PC-3 (cell line): Measurements from ENCODE around the gene LRRC3C. TPM values are rescaled to one million over a fixed set of nuclear protein-coding genes. Genes with fewer than 3 reads are reported as not detected.
A peak's percentile ranks its signal among the peaks of the same experiment; 100 is the strongest.

Experiments used
- ATAC-seq: fragments of 200-7000 bp; cut with Tn5 transposase; 2 replicates; pipeline ENCODE4 v1.9.1; 2020; ENCODE audit warnings: mild to moderate bottlenecking, moderate library complexity
- BruUV-seq: library from RNA; stranded (reverse); fragments of 400-500 nt; replicated peaks from 2 replicates; lab custom pipeline; 2021; lab: Mats Ljungman, UMichigan
- CTCF ChIA-PET: fragments of 300-600 bp; sonication (Branson Sonifier 250); formaldehyde crosslinking; loops from one replicate; lab custom pipeline; 2022; ENCODE audit warnings: antibody characterized with exemption; lab: Charles Lee
- POLR2A ChIA-PET: fragments of 300-600 bp; sonication (Branson Sonifier 250); formaldehyde crosslinking; loops from one replicate; lab custom pipeline; 2022; ENCODE audit warnings: antibody characterized with exemption; ENCODE audit not compliant: unreplicated experiment; lab: Charles Lee
- DNase-seq: peaks from one replicate; pipeline ENCODE4 v3.0.0-alpha.2; 2015
- H2AFZ ChIP-seq: fragments of 300-600 bp; sonication (generic); 2 replicates; pipeline ENCODE4 v1.6.0; 2016; ENCODE audit warnings: antibody characterized with exemption, low read length
- H3F3A ChIP-seq: fragments of 300-600 bp; sonication (generic); one replicate; pipeline ENCODE4 v1.6.0; 2017; ENCODE audit warnings: antibody characterized with exemption, low read length, control low read depth, mild to moderate bottlenecking; ENCODE audit not compliant: unreplicated experiment
- H3K27ac ChIP-seq: fragments of 300-600 bp; sonication (generic); 2 replicates; pipeline ENCODE4 v1.5.1; 2016; ENCODE audit warnings: mild to moderate bottlenecking, low read length
- H3K27me3 ChIP-seq: fragments of 300-600 bp; sonication (generic); 2 replicates; pipeline ENCODE4 v1.6.1; 2016; ENCODE audit warnings: low read length, mixed read lengths
- H3K36me3 ChIP-seq: fragments of 300-600 bp; sonication (generic); 2 replicates; pipeline ENCODE4 v1.6.1; 2016; ENCODE audit warnings: low read depth, mixed run types, low read length, mixed read lengths
- H3K4me1 ChIP-seq: fragments of 300-600 bp; sonication (generic); 2 replicates; pipeline ENCODE4 v1.5.1; 2016; ENCODE audit warnings: low read length; ENCODE audit not compliant: insufficient read depth
- H3K4me2 ChIP-seq: fragments of 300-600 bp; sonication (generic); 2 replicates; pipeline ENCODE4 v1.6.0; 2016; ENCODE audit warnings: low read length
- H3K4me3 ChIP-seq: fragments of 300-600 bp; sonication (generic); 2 replicates; pipeline ENCODE4 v1.5.1; 2016; ENCODE audit warnings: mild to moderate bottlenecking, low read length, mixed read lengths
- H3K79me2 ChIP-seq: fragments of 300-600 bp; sonication (generic); 2 replicates; pipeline ENCODE4 v1.6.1; 2017; ENCODE audit warnings: low read length, mixed read lengths
- H3K9ac ChIP-seq: fragments of 300-600 bp; sonication (generic); 2 replicates; pipeline ENCODE4 v1.6.0; 2016; ENCODE audit warnings: mild to moderate bottlenecking, low read length
- H3K9me2 ChIP-seq: fragments of 300-600 bp; sonication (generic); replicated peaks from 2 replicates; pipeline ENCODE4 v1.6.1; 2016; ENCODE audit warnings: mixed run types, low read length, mixed read lengths
- H3K9me3 ChIP-seq: fragments of 300-600 bp; sonication (generic); 2 replicates; pipeline ENCODE4 v1.6.1; 2016; ENCODE audit warnings: low read length, mixed read lengths
- H4K20me1 ChIP-seq: fragments of 300-600 bp; sonication (generic); 2 replicates; pipeline ENCODE4 v1.6.1; 2016; ENCODE audit warnings: low read length, mixed read lengths
- EZH2 ChIP-seq: fragments of 300-600 bp; sonication (generic); IDR thresholded peaks from one replicate; pipeline ENCODE4 v1.6.1; 2017; ENCODE audit warnings: antibody characterized with exemption, mild to moderate bottlenecking, low read length; ENCODE audit not compliant: unreplicated experiment
- EZH2phosphoT487 ChIP-seq: fragments of 300-600 bp; sonication (generic); IDR thresholded peaks from 2 replicates; pipeline ENCODE4 v1.6.1; 2018; ENCODE audit warnings: mild to moderate bottlenecking, antibody characterized with exemption, low read length, borderline replicate concordance
- intact Hi-C: fragments of 100-400 bp; cut with micrococcal nuclease; formaldehyde crosslinking; loops from 2 replicates; pipeline ENCODE4 v1.9.0; 2023
- total RNA-seq: library from RNA; depleted of rRNA; stranded (reverse); fragments of >200 nt; gene quantifications from 2 replicates; pipeline ENCODE4 v1.2.3, GENCODE V29; 2014
- TF ChIP-seq, protein P1 (sequence below): fragments of 300-600 bp; sonication (generic); conservative IDR thresholded peaks from 2 replicates; pipeline ENCODE4 v1.5.1; 2017; ENCODE audit warnings: antibody characterized with exemption, low read depth, mild to moderate bottlenecking, low read length

LRRC3C gene
- total RNA-seq, 1 experiment from 2014 or later = not detected

DNA sequence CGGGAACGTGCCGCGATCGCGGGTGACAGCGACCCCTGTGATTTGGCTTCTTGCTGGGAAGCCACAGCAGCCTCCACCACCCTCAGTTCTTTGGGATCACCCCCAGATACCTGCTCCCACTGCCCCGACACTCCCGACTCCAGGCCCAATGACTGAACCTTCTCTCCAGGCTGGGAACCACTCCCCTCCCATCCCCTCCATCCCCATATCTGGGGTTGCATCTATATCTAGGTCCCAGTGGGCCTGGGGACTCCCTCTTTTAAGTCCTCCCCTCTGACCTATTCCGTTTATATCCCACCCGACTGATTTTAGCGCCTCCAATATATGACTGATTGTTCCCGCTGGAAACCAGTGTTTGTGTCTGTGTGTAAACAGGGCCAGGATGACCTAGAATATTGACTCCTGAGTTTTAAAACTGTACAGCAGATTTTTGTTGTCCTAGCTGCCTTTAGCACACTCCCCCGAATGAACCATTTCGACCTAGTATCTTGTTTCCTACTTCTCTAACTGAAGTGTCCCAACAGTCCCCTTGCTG lies 53.7 kb downstream of the LRRC3C start:
- no peak for TF ChIP-seq EZH2
- TF ChIP-seq, protein P1, sequence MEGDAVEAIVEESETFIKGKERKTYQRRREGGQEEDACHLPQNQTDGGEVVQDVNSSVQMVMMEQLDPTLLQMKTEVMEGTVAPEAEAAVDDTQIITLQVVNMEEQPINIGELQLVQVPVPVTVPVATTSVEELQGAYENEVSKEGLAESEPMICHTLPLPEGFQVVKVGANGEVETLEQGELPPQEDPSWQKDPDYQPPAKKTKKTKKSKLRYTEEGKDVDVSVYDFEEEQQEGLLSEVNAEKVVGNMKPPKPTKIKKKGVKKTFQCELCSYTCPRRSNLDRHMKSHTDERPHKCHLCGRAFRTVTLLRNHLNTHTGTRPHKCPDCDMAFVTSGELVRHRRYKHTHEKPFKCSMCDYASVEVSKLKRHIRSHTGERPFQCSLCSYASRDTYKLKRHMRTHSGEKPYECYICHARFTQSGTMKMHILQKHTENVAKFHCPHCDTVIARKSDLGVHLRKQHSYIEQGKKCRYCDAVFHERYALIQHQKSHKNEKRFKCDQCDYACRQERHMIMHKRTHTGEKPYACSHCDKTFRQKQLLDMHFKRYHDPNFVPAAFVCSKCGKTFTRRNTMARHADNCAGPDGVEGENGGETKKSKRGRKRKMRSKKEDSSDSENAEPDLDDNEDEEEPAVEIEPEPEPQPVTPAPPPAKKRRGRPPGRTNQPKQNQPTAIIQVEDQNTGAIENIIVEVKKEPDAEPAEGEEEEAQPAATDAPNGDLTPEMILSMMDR = no peak
- no peak for TF ChIP-seq EZH2phosphoT487
- CTCF ChIA-PET = interaction anchor here (0.5 to 1.5 kb wide), 3 partner anchors 23 to 298 kb away, joined by 5 to 8 read pairs (median 5); no protein-coding TSS in a partner anchor
- TSS peak; percentile 48 for BruUV-seq
- Histone ChIP-seq H3K36me3 (peaks cover 18% of the 10 kb centered on the region; the same call in 1 of the 2 replicates), H3K9me2 (no peaks in the 10 kb centered on the region), H3K9me3 (no peaks in the 10 kb centered on the region), H3K4me1 (peaks cover 19% of the 10 kb centered on the region), H3K9ac (peak overlapping the region; percentile 98), H3K27ac (peak overlapping the region; percentile 72), H3F3A (no peaks in the 10 kb centered on the region), H4K20me1 (peaks cover 15% of the 10 kb centered on the region), H3K27me3 (no peaks in the 10 kb centered on the region), H3K4me3 (peak overlapping the region; percentile 98), H2AFZ (peak overlapping the region; percentile 19), H3K4me2 (peak overlapping the region; percentile 97), H3K79me2 (peaks cover 31% of the 10 kb centered on the region)
- no peak for ATAC-seq
- POLR2A ChIA-PET = interaction anchor here (0.7 kb wide), 1 partner anchor 72 kb away, joined by 4 read pairs; no protein-coding TSS in a partner anchor
- DNase-seq = no peak
- intact Hi-C loops = no loop called here

DNA sequence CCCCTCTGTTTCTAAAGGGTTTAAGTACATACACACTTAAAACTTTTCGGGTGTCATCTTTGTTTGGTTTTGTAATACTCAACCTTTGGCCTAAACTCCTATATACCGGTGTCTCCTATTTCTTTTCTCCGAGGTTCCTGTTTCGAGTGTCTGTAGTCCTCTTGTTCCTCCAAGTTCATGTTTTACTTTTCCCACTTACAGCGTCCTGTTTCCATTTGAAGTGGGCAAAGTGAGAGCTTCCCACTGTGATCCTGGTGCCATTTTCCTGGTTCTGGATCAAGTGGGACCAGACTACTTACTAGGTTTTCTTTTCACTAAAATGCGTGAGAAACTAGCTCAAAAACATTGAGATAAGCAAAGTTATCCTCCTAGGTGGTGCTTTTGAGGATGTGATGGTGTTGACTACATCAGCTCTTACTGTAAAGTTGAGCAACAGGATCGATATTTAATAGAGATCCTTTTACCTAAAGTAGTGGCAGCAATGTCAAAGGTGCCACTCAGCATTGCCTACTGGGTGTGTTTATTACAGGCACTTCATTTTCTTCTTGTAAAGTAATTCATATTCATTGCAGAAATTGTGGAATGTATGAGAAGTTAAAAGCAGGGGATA lies 54.3 kb downstream of the LRRC3C start:
- Histone ChIP-seq H3K4me1 (peaks cover 19% of the 10 kb centered on the region), H3K79me2 (peaks cover 31% of the 10 kb centered on the region), H3K9me3 (no peaks in the 10 kb centered on the region), H2AFZ (no peak overlapping the region), H3K9me2 (no peaks in the 10 kb centered on the region), H3F3A (no peaks in the 10 kb centered on the region), H3K27ac (no peak overlapping the region), H3K36me3 (peaks cover 21% of the 10 kb centered on the region; the same call in 1 of the 2 replicates), H3K27me3 (no peaks in the 10 kb centered on the region), H3K4me2 (peak overlapping the region; percentile 97), H4K20me1 (peaks cover 15% of the 10 kb centered on the region), H3K4me3 (peak overlapping the region; percentile 98), H3K9ac (peak overlapping the region; percentile 98)
- DNase-seq = no peak
- BruUV-seq = no TSS peak
- no peak for ATAC-seq
- TF ChIP-seq EZH2phosphoT487 (no peak), EZH2 (no peak)
- TF ChIP-seq, protein P1 = no peak
- intact Hi-C loops = no loop called here
- ChIA-PET CTCF (no interaction called here), POLR2A (no interaction called here)
